SJSA1 (cell line): Measurements from ENCODE around the gene FRMD4A. TPM values are rescaled to one million over a fixed set of nuclear protein-coding genes. Genes with fewer than 3 reads are reported as not detected.
"Not testable (repeated sequence)": the region's sequence is repeated elsewhere in the genome, so short reads cannot be mapped to it uniquely, and the experiment has no call there.

Experiments
- DNase-seq, 2 experiments: peaks; one replicate each; pipeline ENCODE4 v3.0.0-alpha.2; 2015 to 2020; ENCODE audit warnings: low spot score in 2 of 2, low read depth in 1 of 2
- H3K27ac ChIP-seq: fragments of 250-450 bp; sonication (Bioruptor Pico); 2 replicates; pipeline ENCODE4 v1.5.1; 2020; ENCODE audit warnings: mild to moderate bottlenecking, moderate library complexity
- H3K27me3 ChIP-seq: fragments of 250-450 bp; sonication (Bioruptor Pico); replicated peaks from 2 replicates; pipeline ENCODE4 v1.5.1; 2020; ENCODE audit warnings: mild to moderate bottlenecking, moderate library complexity
- H3K36me3 ChIP-seq: fragments of 250-450 bp; sonication (Bioruptor Pico); 2 replicates; pipeline ENCODE4 v1.5.1; 2020; ENCODE audit warnings: mild to moderate bottlenecking
- H3K4me1 ChIP-seq: fragments of 250-450 bp; sonication (Bioruptor Pico); replicated peaks from 2 replicates; pipeline ENCODE4 v1.6.1; 2021; ENCODE audit warnings: mild to moderate bottlenecking
- H3K4me3 ChIP-seq: fragments of 250-450 bp; sonication (Bioruptor Pico); 2 replicates; pipeline ENCODE4 v1.5.1; 2020; ENCODE audit warnings: mild to moderate bottlenecking
- H3K9me3 ChIP-seq: fragments of 250-450 bp; sonication (Bioruptor Pico); replicated peaks from 2 replicates; pipeline ENCODE4 v1.5.1; 2020; ENCODE audit warnings: mild to moderate bottlenecking
- total RNA-seq: library from RNA; depleted of rRNA; stranded (reverse); fragments of >200 nt; shearing (Covaris generic); gene quantifications from 2 replicates; pipeline ENCODE4 v1.2.3, GENCODE V29; 2014

FRMD4A gene
- total RNA-seq, 1 experiment from 2014 or later: 6.2 TPM

DNA sequence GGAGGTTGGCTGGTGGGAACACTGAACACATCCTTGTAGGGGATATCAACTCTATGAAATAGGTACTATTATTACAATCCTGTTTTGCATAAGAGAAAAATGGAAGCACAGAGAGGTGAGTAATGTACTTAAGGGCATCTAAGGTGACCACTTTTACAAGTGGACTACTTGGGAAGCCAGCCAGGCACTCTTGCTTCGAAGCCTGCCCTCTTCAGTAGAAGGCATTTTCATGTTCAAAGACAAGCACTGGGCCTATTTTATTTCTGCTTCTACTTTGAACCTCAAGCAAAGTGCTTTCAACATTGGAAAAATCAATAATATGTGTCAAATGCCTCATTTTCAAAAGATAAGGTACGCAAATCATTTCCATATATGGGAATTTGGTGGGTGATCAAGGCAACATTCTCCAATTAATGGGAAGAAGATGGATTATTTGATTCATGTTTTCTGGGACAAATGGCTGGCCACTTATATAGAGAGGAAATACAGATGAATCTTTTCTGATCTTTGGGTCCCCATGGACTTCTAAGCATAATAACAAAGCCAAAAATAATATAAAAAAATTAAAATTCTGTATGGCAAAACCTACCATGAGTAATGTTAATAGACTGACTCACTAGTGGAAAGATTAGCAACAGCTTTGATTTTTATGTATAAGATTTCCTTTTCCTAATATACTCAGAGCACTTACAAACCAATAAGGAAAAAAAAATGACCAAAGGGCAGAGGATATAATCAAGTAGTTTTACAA lies 270.2 kb downstream of the FRMD4A start:
- no peak overlapping the region for H3K4me3 ChIP-seq
- DNase-seq: no peak
- H3K27me3 ChIP-seq: peaks cover 9% of the 10 kb centered on the region
- H3K36me3 ChIP-seq: no peaks in the 10 kb centered on the region
- no peaks in the 10 kb centered on the region for H3K4me1 ChIP-seq
- H3K27ac ChIP-seq: no peak overlapping the region
- H3K9me3 ChIP-seq: no peaks in the 10 kb centered on the region

DNA sequence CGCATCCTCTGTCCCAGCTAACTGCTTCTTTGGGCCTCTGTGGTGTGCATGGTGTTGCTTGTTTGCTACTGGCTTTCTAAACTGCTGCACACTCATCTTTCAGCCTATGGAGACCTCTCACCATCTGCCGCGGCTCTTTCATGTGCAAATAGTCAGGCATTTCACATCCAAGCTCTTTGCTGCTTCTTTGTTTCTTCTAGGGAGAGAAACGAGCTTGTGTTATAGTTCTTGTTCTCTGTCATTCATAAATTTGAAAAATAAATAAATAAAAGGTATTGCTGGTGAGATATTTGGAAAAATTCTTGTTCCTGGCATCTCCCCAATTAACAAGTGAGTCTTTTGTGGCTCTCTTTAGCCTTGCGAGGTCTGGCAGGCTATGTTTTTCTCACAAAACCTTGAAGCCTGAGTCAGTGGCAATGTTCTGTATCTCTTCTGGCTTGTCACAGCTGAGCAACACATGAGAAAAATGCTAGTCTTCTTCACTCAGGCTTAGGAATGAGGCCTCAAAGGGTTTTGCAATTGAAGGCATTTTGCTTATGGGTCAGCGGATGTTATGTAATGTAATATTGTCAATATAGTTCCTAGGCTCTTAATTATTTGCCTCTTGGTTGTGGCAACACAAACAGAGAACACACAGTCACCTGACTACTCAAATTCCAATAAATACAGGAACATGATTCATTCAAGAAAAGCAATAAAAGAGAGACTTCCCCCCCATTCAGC lies 274.0 kb downstream of the FRMD4A start:
- no peak overlapping the region for H3K4me3 ChIP-seq
- DNase-seq: no peak

DNA sequence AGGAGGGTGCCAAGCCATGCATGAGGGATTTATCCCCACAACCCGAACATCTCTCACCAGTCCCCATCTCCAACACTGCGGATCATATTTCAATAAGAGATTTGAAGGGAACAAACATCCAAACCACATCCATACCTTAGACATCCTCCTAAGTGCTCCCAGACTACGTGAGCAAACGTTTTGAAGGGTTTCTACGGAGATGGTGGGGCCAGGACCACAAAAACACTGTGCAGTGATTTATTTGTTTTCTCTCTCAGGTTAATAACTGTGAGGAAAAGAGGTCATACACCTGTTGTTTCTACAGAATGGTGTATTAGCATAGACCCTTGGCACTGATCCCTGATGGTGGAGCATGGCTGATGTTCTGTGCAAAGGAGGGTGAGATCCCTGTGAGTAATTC lies 277.8 kb downstream of the FRMD4A start:
- Histone ChIP-seq H3K4me3 (no peak overlapping the region), H3K36me3 (no peaks in the 10 kb centered on the region), H3K9me3 (peaks cover 4% of the 10 kb centered on the region; the same call in 1 of the 2 replicates), H3K4me1 (no peaks in the 10 kb centered on the region), H3K27ac (no peak overlapping the region), H3K27me3 (no peaks in the 10 kb centered on the region)
- no peak for DNase-seq

More for the DNA sequence above, 274.0 kb downstream of the FRMD4A start:
- Histone ChIP-seq H3K27me3 (no peaks in the 10 kb centered on the region; the same call in 1 of the 2 replicates), H3K27ac (no peak overlapping the region), H3K36me3 (no peaks in the 10 kb centered on the region), H3K4me1 (no peaks in the 10 kb centered on the region), H3K9me3 (peaks cover 4% of the 10 kb centered on the region; the same call in 1 of the 2 replicates)

DNA sequence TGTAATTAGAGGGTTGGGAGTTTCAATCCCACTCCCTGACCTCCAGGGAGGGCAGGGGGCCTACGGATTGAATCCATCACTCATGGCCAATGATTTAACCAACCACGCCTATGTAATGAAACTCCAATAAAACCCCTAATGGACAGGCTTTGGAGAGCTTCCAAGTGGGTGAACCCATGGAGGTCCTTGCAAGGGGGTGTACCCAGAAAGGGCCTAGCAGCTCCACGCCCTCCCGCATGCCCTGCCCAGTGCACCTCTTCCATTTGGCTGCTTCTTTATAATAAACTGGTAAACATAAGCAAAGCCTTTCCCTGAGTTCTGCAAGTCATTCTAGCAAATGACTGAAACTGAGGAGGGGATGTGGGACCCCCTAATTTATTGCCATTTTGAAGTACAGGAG lies 280.1 kb downstream of the FRMD4A start:
- H3K27ac ChIP-seq: no peak overlapping the region
- no peaks in the 10 kb centered on the region for H3K4me1 ChIP-seq
- H3K27me3 ChIP-seq: no peaks in the 10 kb centered on the region
- H3K4me3 ChIP-seq: no peak overlapping the region
- no peak for DNase-seq
- H3K9me3 ChIP-seq: peaks cover 4% of the 10 kb centered on the region; the same call in 1 of the 2 replicates
- H3K36me3 ChIP-seq: no peaks in the 10 kb centered on the region

DNA sequence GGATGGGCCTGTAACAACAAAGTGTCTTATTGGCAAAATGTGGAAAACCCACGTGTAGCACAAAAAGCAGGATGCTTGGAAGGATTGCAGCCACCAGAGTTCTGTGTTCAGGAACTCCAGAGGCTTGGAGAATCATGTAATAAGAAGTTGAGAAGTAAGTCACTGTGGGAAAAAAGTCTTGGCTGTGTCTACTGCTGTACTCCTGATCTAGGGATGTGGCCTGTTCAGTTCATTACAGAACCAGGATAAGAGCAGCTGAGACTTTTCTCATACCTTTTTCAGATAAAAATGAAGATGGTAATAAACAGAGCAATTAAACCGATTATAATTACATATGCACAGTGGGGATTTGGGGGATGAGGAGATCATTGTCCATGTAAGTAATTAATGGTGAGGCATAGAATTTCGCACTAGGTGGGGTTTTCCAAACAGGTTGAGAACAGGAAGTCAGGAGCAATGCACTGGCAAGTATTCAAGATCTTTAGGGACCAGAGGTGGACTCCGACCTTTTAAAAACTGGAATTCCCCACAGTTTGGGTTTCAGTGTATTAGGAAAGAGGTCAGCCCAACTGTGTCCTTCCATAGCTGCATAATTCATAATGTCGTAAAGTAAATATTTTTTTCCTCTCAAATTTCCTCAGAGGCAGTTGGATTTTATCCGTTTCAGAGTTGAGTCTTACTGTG lies 281.7 kb downstream of the FRMD4A start:
- peaks cover 4% of the 10 kb centered on the region; the same call in 1 of the 2 replicates for H3K9me3 ChIP-seq
- H3K36me3 ChIP-seq: no peaks in the 10 kb centered on the region
- no peaks in the 10 kb centered on the region for H3K27me3 ChIP-seq
- DNase-seq: no peak
- no peak overlapping the region for H3K27ac ChIP-seq
- H3K4me3 ChIP-seq: no peak overlapping the region
- H3K4me1 ChIP-seq: no peaks in the 10 kb centered on the region

DNA sequence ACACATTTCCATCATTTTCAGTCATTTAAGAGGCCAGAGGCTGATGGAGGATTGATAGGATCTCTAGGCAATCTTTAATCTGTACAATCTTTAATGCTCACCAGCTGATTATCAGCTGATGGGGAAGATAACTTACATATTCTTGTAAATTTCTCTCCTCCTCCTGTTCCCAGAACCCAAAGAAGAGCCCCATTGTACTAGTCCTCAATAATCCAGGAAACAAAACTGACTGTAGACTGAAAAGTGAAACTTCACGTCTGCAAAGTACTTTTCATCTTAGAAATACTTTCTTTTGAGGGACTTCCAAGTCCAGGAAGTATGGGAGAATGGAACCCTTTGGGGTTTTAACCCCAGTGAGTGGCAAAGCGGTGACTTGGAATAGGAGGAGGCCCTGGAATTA lies 283.3 kb downstream of the FRMD4A start:
- Histone ChIP-seq H3K36me3 (no peaks in the 10 kb centered on the region), H3K4me1 (no peaks in the 10 kb centered on the region), H3K27me3 (no peaks in the 10 kb centered on the region), H3K4me3 (no peak overlapping the region), H3K9me3 (peaks cover 4% of the 10 kb centered on the region; the same call in 1 of the 2 replicates), H3K27ac (no peak overlapping the region)
- DNase-seq: no peak

DNA sequence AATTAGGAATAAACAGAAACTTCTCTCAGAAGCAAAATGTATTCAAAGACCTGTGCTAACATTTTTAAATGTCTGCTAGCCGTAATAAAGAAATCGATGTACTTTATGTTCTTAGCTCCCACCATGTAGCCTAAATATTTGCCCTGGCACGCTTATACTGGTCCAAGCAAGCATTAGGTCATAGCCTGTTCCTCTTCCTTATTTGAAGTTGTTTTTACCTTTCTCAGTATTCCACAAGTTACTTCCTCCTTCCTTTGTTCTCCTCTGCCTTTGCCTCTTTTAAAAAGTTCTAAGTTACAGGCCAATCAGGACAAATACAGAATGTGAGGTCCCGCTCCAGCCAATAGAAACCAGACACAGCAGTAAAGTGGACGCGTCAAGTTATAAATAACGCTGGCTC lies 288.7 kb downstream of the FRMD4A start:
- DNase-seq, H3K4me1 ChIP-seq, H3K9me3 ChIP-seq, H3K27me3 ChIP-seq, H3K4me3 ChIP-seq, H3K27ac ChIP-seq, H3K36me3 ChIP-seq: not testable (repeated sequence)

DNA sequence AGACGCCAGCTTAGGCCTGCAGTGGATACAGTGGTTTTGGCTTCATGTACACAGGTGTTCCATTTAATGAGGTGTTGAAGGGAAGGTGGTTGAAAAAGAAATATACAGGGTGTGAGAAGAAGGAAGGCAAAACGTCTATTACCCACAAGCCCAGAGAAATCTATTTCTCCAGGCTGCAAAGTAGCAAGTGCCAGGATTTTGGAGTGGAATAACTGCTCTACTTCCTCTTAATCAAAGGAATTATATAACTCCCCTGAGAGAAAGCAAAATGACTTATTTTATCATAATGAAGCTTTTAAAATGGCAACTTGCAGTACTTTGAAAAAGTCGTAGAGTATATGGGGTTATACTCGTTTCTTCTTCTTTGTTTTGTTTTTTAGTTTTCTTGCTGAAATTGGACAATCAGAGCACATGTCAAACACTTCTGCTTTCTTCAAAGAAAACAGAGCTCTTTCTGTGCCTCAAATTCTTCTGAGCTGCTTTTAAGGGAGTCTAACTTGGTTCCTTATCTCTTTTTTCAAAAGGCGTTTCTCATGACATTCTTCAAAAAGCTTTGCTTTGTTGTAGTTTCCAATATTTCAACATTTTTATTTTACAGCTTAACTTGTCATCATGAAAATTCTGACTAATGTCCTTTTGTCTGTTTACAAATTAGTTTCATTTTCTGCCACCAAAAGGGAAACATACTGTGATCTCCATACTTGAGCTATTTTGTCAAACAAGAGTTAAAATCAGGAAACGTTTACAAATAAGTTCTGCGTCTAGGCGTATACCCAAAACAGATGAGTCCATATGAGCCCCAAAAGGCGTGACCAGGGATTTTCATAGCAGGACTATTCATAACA lies 289.7 kb downstream of the FRMD4A start:
- H3K4me1 ChIP-seq: peaks cover 5% of the 10 kb centered on the region; the same call in 1 of the 2 replicates
- no peaks in the 10 kb centered on the region for H3K9me3 ChIP-seq
- H3K4me3 ChIP-seq: no peak overlapping the region
- no peak for DNase-seq
- H3K36me3 ChIP-seq: no peaks in the 10 kb centered on the region
- H3K27me3 ChIP-seq: no peaks in the 10 kb centered on the region
- H3K27ac ChIP-seq: no peak overlapping the region

DNA sequence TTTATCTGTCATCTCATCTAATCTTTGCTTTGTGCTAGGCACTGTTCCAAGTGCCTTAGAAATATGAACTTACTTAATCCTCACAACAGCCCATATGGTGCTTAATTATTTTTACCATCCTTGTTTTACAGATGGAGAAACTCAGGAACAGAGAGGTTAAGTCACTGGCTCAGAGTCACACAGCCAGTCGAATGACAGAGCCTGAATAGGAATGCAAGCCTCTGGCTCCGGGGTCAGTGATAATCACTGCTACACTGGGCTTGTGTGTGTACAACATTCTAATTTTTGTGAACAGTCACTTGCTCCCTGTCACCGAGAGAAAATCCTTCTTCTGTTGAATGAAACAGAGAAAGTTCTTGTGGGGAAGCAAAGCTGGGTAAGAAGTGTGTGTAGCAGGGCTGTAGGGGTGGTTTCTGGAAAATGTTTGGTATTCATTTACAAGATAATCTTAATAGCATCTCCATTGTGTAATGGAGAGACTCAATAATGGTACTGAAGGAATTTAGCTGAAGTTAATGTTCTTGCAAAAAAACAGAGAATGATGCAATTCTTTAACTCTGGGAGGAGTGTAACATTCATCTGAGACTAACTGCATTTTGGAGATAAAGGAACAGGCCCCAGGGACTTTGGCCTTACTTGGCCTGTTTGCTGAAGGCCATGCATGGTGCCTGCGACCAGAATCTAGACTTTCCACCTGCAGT lies 290.6 kb downstream of the FRMD4A start:
- H3K27me3 ChIP-seq: no peaks in the 10 kb centered on the region
- no peaks in the 10 kb centered on the region for H3K9me3 ChIP-seq
- no peak overlapping the region for H3K27ac ChIP-seq
- peak in 1 of 2 experiments; percentile 17 for DNase-seq
- H3K4me3 ChIP-seq: no peak overlapping the region
- H3K36me3 ChIP-seq: no peaks in the 10 kb centered on the region
- peaks cover 5% of the 10 kb centered on the region; the same call in 1 of the 2 replicates for H3K4me1 ChIP-seq

DNA sequence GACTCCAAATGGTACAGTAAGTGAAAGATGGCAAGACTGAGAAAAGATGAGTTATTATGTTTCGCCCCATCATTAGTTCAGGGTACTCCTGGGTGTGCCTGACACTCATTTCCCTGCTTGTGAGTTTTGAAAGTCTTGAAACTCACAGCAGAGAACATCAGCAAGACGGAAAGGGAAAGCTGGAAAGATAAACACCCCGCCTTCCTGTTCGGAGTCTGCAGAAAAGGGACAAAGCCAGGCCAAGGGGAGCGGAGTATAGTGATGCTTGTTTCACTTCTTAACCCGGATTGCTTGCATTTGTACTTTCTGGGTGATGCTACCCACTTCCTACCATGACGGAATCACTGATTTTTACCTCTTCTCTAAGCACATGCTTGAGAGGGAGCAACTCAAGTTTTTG lies 294.5 kb downstream of the FRMD4A start:
- Histone ChIP-seq H3K27me3 (no peaks in the 10 kb centered on the region), H3K27ac (no peak overlapping the region), H3K9me3 (no peaks in the 10 kb centered on the region)

DNA sequence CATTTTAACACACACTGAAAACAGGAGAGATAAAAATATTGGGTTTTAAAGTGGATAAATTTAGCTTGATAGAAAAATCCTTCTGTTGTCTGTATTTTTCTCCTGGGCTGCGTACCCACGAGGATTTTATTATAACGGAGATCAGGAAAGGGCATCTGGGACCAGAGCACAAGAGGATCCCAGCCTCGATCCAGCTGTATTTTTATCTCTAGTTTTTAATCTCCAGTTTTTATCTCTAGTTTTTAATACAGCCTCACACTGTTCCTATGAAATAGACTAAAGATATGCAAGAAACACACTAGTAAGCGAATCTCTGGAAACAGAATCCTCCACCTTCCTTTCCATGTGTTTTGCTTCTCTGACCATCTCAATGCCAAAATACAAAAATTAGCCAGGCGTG lies 295.2 kb downstream of the FRMD4A start:
- no peaks in the 10 kb centered on the region for H3K36me3 ChIP-seq
- no peaks in the 10 kb centered on the region; the same call in 1 of the 2 replicates for H3K4me1 ChIP-seq
- DNase-seq: no peak
- H3K4me3 ChIP-seq: no peak overlapping the region
- H3K27me3 ChIP-seq: no peaks in the 10 kb centered on the region
- H3K27ac ChIP-seq: no peak overlapping the region
- H3K9me3 ChIP-seq: no peaks in the 10 kb centered on the region

More for the DNA sequence above, 294.5 kb downstream of the FRMD4A start:
- Histone ChIP-seq H3K36me3 (no peaks in the 10 kb centered on the region), H3K4me3 (no peak overlapping the region), H3K4me1 (peaks cover 2% of the 10 kb centered on the region; the same call in 1 of the 2 replicates)
- DNase-seq: no peak

DNA sequence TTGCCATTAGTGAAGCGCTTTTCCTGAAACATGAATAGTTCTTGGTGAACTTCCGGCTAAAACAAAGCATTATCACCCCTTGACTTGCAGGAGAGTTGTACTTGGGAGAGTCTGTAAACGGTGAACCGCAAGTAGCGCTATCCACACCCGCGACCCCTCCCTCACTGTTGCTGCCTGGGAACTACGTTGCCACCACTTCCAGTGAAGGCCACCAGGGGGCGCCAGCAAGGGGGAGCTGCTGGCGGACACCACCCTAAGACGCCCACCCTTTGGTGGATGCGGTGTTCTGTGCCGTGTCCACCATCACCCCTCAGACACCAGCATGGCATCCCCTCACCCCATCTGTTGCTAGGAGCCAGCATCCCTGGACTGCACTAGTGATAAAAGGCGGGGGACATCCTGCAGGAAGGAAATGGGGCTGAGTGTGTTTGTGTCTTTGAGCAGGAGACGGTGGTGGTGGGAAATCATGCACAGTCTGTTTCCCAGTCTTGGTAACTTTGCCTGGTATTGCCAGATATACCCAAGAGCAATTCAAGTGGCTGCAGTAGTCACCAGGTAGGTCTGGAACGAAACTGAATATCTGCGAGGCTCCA lies 298.2 kb downstream of the FRMD4A start:
- Histone ChIP-seq H3K4me3 (no peak overlapping the region), H3K36me3 (no peaks in the 10 kb centered on the region), H3K27me3 (peaks cover 4% of the 10 kb centered on the region; the same call in 1 of the 2 replicates), H3K9me3 (no peaks in the 10 kb centered on the region), H3K27ac (no peak overlapping the region), H3K4me1 (no peaks in the 10 kb centered on the region)
- peak in 1 of 2 experiments; percentile 47 for DNase-seq
